Renal pelvis (tissue), 12 donors: ENCODE measurements around the gene TEKT2. TPM values are rescaled to one million over a fixed set of nuclear protein-coding genes. Genes with fewer than 3 reads are reported as not detected.

Experiments
- DNase-seq: peaks from one replicate; pipeline ENCODE4 v3.0.0-alpha.2; 2013
- long read RNA-seq, 16 experiments: transcript quantifications; one replicate each; lab custom pipeline, GENCODE V29; 2026
- polyA plus RNA-seq, 3 donors: library from polyadenylated mRNA; unstranded; fragments of 120-200 nt; gene quantifications; one replicate each; pipeline ENCODE4 v1.2.1, GENCODE V29; 2013; ENCODE audit not compliant: insufficient read length in 3 of 3

The TEKT2 gene, protein sequence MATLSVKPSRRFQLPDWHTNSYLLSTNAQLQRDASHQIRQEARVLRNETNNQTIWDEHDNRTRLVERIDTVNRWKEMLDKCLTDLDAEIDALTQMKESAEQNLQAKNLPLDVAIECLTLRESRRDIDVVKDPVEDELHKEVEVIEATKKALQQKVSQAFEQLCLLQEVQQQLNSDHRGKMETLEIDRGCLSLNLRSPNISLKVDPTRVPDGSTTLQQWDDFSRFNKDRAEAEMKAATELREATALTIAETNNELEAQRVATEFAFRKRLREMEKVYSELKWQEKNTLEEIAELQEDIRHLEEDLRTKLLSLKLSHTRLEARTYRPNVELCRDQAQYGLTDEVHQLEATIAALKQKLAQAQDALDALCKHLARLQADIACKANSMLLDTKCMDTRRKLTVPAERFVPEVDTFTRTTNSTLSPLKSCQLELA
- polyA plus RNA-seq: 10 to 100 TPM; 11.1 to 17.3 (median 14.6) TPM
- long read RNA-seq, donor 1, partial matches to known transcripts: 0 of 2 reads
- long read RNA-seq, donor 1, other reads (novel, unspliced or antisense): 0 of 2 reads
- long read RNA-seq, donor 2, partial matches to known transcripts: 0 of 1 reads
- long read RNA-seq, donor 2, other reads (novel, unspliced or antisense): 0 of 1 reads
- long read RNA-seq, donor 3: 0 reads
- long read RNA-seq, donor 4, partial matches to known transcripts: 0 of 3 reads
- long read RNA-seq, donor 4, other reads (novel, unspliced or antisense): 0 of 3 reads
- long read RNA-seq, donor 5: 0 reads
- long read RNA-seq, donor 6, partial matches to known transcripts: 0 of 2 reads
- long read RNA-seq, donor 6, other reads (novel, unspliced or antisense): 0 of 2 reads
- long read RNA-seq, donor 7, partial matches to known transcripts: 0 of 2 reads
- long read RNA-seq, donor 7, other reads (novel, unspliced or antisense): 0 of 2 reads
- long read RNA-seq, donor 8: 0 reads
- long read RNA-seq, donor 9, partial matches to known transcripts: 0 of 2 reads
- long read RNA-seq, donor 9, other reads (novel, unspliced or antisense): 0 of 2 reads
- long read RNA-seq, donor 10, partial matches to known transcripts: 0 of 1 reads
- long read RNA-seq, donor 10, other reads (novel, unspliced or antisense): 0 of 1 reads
- long read RNA-seq, donor 11, partial matches to known transcripts: 0 of 2 reads
- long read RNA-seq, donor 11, other reads (novel, unspliced or antisense): 0 of 2 reads
- long read RNA-seq, donor 12, partial matches to known transcripts: 0 of 3 reads
- long read RNA-seq, donor 12, other reads (novel, unspliced or antisense): 0 of 3 reads
- long read RNA-seq, donor 13: 0 reads
- long read RNA-seq, donor 14: 0 reads
- long read RNA-seq, donor 15, partial matches to known transcripts: 0 of 4 reads
- long read RNA-seq, donor 15, other reads (novel, unspliced or antisense): 0 of 4 reads
- long read RNA-seq, donor 16, partial matches to known transcripts: 0 of 1 reads
- long read RNA-seq, donor 16, other reads (novel, unspliced or antisense): 0 of 1 reads

DNA sequence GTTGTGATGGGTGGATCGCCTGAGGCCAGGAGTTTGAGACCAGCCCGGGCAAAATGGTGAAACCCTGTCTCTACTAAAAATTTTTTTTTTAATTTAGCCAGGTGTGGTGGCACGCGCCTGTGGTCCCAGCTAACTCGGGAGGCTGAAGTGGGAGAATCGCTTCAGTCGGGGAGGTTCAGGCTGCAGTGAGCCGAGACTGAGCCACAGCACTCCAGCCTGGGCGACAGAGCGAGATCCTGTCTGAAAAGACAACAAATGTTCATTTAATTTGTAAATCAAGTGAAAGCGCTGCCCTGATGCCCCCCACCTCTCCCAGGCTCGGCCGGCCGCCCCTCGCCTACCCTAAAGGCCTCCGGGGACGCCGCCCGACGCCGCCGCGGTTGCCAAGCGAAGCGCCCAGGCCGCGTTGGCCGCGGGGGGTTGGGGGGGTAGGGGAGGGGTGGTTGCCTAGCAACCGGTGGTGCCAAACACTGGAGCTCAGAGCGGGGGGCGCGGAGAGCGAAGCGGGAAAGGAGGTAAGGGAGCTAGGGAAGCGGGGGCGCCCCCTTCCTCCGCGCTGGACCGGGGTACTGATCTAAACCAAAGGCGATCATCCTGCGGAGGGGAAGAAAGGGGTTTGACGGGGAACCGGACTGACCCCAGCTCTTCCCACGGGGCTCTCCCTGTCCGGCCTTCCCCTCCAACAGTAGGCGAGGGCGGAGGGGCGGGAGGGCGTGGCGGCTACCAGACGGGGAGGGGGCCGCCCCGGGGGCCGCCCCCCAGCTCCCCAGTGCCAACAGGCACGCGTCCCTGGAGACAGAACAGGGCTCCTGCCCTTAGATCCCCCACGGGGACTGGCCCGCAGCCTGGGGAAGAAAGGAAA, at the start of gene TEKT2:
Gene TEKT2 (plus strand): TSS at position 460 of the 862 bp plus-strand sequence. CDS start 828 bp downstream, outside the sequence.
- DNase-seq: peak; percentile 90

DNA sequence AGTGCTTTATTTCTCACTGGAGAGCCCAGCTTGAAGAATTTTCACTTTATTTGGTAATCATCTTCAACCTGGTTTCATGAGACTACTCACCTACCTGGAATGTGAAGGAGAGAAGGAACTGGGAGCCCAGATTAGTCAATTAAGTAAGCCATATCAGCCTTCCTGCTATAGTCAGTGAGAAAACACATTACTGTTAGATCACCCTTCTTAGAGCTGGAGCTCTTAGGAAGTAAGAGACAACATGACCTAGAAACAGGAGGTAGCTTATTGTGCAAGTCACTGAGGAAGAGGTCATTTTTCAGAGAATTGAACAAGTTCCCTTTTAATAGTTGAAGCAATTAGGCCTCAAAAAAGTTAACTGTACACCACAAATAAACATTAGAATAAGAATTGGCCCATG, 49.2 kb upstream of the TEKT2 start:
- DNase-seq: no peak

DNA sequence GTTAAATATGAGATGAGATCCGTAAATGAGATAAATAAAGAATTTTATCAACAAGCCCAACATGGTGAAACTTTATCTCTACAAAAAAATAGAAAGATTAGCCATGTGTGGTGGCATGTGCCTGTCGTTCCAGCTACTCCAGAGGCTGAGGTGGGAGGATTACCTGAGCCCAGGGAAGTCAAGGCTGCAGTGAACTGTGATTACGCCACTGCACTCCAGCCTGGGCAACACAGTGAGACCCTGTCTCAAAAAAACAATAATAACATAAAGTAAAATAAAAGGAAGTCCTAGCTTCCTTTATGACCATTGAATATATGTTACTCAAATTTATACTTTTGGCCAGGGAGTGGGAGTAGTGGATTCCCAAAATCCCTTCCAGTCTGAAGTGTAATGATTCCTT, 48.7 kb upstream of the TEKT2 start:
- no peak for DNase-seq

GRCh38 chr1:36040238-36040637, 43.7 kb upstream of the TEKT2 start:
- DNase-seq: no peak

DNA sequence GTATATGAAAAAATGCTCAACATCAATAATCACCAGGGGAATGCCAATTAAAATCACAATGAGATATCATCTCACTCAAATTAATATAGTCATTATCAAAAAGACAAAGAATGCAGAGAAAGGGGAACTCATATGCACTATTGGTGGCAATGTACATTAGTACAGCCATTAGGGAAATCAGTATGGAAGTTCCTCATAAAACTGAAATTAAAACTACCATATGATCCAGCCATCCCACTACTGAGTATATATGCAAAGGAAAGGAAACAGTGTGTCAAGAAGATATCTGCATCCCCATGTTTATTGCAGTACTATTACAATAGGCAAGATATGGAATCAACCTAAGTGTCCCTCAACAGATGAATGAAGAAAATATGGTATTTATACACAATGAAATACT, 32.1 kb upstream of the TEKT2 start:
- DNase-seq: no peak

- DNase-seq: no peak
Observed at GRCh38 chr1:36053978-36054377, 29.9 kb upstream of the TEKT2 start.

GRCh38 chr1:36055706-36056105, 28.2 kb upstream of the TEKT2 start:
- no peak for DNase-seq

GRCh38 chr1:36062315-36062714, 21.6 kb upstream of the TEKT2 start:
- no peak for DNase-seq

DNA sequence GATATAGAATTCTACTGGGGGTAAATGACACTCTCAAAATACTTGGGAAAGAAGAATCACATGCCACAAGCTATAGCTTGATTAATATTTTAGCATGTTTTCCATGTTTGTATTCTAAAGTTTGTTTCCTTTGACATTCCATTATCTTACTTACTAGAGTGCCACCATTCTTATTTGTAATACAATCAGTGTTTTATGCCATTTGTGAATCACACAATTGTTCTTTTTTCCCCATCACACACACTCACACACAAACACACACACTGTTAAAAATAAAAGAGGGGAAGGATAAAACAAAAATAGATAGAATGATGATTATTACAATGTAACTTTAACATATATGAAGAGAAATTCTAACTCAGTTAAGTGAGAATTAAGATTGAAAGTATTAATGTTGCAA, 16.0 kb upstream of the TEKT2 start:
- no peak for DNase-seq

DNA sequence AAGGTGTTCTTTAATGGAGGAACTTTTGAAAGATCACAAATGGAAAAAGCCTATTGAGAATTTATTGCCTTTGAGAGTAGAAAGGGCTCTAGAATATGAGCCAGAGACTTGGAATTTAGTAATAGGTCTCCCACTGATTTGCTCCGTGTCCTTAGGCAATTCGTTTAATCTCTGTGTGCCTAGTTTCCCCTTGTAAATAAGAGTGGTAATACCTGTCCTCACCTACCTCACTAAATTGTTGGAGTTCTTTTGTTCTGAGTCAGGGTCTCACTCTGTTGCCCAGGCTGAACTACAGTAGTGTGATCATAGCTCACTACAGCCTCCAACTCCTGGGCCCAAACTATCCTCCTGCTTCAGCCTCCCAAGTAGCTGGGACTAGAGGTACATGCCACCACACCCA, 15.0 kb upstream of the TEKT2 start:
- no peak for DNase-seq

DNA sequence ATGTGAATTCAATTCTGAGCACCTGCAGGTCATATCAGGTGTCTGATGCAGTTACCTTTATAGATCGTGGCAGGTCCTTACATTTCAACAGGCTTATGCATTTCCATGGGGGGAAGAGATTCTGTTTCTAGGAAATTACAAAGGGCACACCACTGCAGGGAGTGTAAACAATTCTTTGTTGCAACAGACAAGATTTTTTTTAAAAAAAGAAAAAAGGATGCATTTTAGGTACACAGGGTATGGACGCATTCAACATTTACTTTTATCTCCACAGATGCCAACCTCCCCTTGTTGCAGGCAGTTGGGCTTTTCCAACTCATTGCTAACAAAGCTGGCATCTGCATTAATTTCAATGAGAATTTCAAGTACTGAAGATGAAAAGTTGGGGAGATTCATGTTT, 13.5 kb upstream of the TEKT2 start:
- DNase-seq: no peak

GRCh38 chr1:36076979-36077573, 6.8 kb upstream of the TEKT2 start:
- DNase-seq: no peak

GRCh38 chr1:36080236-36080635, 3.7 kb upstream of the TEKT2 start:
- no peak for DNase-seq

DNA sequence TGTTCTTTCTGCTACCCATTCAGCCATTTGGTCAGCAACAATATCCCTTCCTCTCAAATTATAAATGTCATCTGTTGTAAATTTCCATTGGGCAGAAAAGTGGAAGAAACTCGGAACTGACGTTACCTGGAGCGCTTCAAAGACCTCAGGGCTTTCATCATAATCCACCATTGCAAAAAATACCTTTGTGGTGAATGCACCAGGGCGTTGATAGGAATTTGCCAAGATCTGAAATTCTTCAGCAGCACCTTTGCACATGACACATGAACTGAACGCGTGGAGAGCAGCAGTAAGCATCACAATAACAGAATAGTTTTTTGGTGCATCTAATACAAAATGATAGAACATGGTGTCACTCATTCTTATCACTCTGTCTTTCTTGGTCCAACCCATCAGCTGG, 3.1 kb upstream of the TEKT2 start:
- no peak for DNase-seq

- no peak for DNase-seq
Observed at GRCh38 chr1:36081926-36082485, 1.9 kb upstream of the TEKT2 start.

DNA sequence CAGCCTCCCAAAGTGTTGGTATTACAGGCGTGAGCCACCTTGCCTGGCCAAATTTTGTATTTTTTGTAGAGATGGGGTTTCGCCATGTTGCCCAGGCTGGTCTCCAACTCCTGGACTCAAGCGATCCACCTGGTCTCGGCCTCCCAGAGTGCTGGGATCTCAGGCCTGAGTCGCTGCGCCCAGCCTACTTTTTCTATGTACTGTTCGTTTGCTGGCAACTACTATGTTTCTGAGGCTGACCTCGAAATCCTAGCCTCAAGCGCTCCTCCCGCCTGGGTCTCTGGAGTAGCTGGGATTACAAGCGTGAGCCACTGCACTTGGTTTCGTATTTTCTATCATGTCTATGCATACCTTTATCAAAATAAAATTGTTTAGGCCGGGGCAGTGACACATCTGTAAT, 675 bp upstream of the TEKT2 start:
- DNase-seq: no peak

- peak; percentile 40 for DNase-seq
Observed at GRCh38 chr1:36084497-36085115, 712 bp downstream of the TEKT2 start.

DNA sequence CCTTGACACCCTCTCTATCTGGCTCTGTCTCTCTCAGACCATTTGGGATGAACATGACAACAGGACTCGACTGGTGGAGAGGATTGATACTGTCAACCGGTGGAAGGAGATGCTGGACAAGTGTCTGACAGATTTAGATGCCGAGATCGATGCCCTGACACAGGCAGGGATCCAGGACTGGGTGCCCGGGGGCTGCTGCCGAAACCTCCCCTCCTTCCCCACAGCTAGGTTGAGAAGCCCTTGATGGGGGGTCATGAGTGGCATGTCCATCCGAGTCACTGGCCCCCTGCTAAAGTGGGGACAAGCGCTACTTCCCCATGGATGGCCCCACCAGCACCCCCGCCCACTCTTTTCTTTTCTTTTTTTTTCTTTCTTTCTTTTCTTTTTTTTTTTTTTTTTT, 1.2 kb downstream of the TEKT2 start:
- no peak for DNase-seq
